BJ (cell line): ENCODE measurements around the gene SNX5. TPM values are rescaled to one million over a fixed set of nuclear protein-coding genes. Genes with fewer than 3 reads are reported as not detected.

Source experiments
- CTCF ChIA-PET: fragments of 350-600 bp; formaldehyde crosslinking; extraction: SDS; loops from one replicate; lab custom pipeline; 2021; ENCODE audit warnings: antibody characterized with exemption, inconsistent platforms; lab: Yijun Ruan, JAX
- POLR2A ChIA-PET: fragments of 300-600 bp; sonication (Branson Sonifier 250); formaldehyde crosslinking; extraction: SDS; loops from one replicate; lab custom pipeline; 2021; ENCODE audit warnings: antibody characterized with exemption; lab: Charles Lee
- DNase-seq: peaks from one replicate; pipeline ENCODE4 v3.0.0-alpha.2; 2011; ENCODE audit warnings: low read depth
- H3K27me3 ChIP-seq: 2 replicates; pipeline ENCODE4 v1.6.0; 2011; ENCODE audit warnings: low read length; ENCODE audit not compliant: control insufficient read depth, insufficient read depth
- H3K36me3 ChIP-seq: 2 replicates; pipeline ENCODE4 v1.5.1; 2011; ENCODE audit warnings: low read length; ENCODE audit not compliant: control insufficient read depth, insufficient read depth
- H3K4me3 ChIP-seq: 2 replicates; pipeline ENCODE4 v1.5.1; 2011; ENCODE audit warnings: low read depth, mild to moderate bottlenecking, control low read depth, low read length
- CTCF ChIP-seq: IDR thresholded peaks from 2 replicates; pipeline ENCODE4 v1.5.1; 2011; ENCODE audit warnings: low read depth, mild to moderate bottlenecking, control low read depth, inconsistent platforms, low read length, moderate library complexity; ENCODE audit not compliant: insufficient read depth
- polyA plus RNA-seq: library from polyadenylated mRNA; depleted of rRNA; stranded (reverse); fragments of >200 nt; gene quantifications from 2 replicates; pipeline ENCODE4 v1.2.3, GENCODE V29; 2011; rRNA removed
- small RNA-seq: library from RNA; depleted of rRNA; stranded (forward); fragments of <200 nt; gene quantifications from one replicate; pipeline ENCODE3, GENCODE V24; 2012; ENCODE audit warnings: low replicate concordance, low read depth; ENCODE audit not compliant: insufficient read length

The SNX5 gene
- polyA plus RNA-seq, 1 experiment, result 52.7 TPM

- H3K27me3 ChIP-seq, result no peaks in the 10 kb centered on the region
- no peaks in the 10 kb centered on the region; the same call in 1 of the 2 replicates for H3K36me3 ChIP-seq
- H3K4me3 ChIP-seq, result no peak overlapping the region
- DNase-seq, result no peak
- TF ChIP-seq CTCF, result no peak
- POLR2A ChIA-PET, result no interaction called here
- CTCF ChIA-PET, result interaction anchor here (1.2 to 1.8 kb wide), 2 partner anchors 45 to 210 kb away, joined by 3 to 5 read pairs; partner anchors contain the start of gene RRBP1
Observed at GRCh38 chr20:17892189-17892938, 76.2 kb downstream of the SNX5 start.

Small RNA genes lying within 50 kb of the gene (small RNA-seq; reads per million reads assigned to genes)
- gene RNU6-192P (not detected), gene SNORD17 (347 reads per million, percentile 95 among the genes with 10 or more reads in this experiment)

Other genes with a start within 250 kb of the SNX5 start
- gene MGME1, start 224 bp upstream of the SNX5 start, polyA plus RNA-seq, result 7.2 and 10.0 TPM in 2 replicates
- not detected in 2 replicates for gene OVOL2, start 89.1 kb upstream of the SNX5 start, polyA plus RNA-seq
- gene KAT14, start 169.1 kb upstream of the SNX5 start, polyA plus RNA-seq, result 9.8 and 12.3 TPM in 2 replicates
- 3.9 and 6.0 TPM in 2 replicates for gene PET117, start 169.1 kb upstream of the SNX5 start, polyA plus RNA-seq